H1 (cell line): ENCODE measurements around the gene PTPRG.

Experiments
- JUND ChIP-seq: IDR thresholded peaks from 2 replicates; pipeline ENCODE4 v1.6.1; 2011; ENCODE audit warnings: mild to moderate bottlenecking, improper control_type of control experiment, low read length
- NRF1 ChIP-seq: IDR thresholded peaks from 2 replicates; pipeline ENCODE4 v1.6.1; 2011; ENCODE audit warnings: mild to moderate bottlenecking, low read depth, low read length, improper control_type of control experiment
- POLR2A ChIP-seq, 2 experiments: IDR thresholded peaks; 1 replicate in 1 of 2; 2 replicates in 1 of 2; pipeline ENCODE4 v1.6.1; 2011; ENCODE audit warnings: low read depth in 2 of 2, low read length in 2 of 2, mild to moderate bottlenecking in 2 of 2; ENCODE audit errors: control extremely low read depth in 1 of 2
- POLR2AphosphoS5 ChIP-seq: IDR thresholded peaks from 2 replicates; pipeline ENCODE4 v1.6.1; 2011; ENCODE audit warnings: low read depth, low read length
- RFX5 ChIP-seq: IDR thresholded peaks from 2 replicates; pipeline ENCODE4 v1.6.1; 2011; ENCODE audit warnings: low read depth, low read length, improper control_type of control experiment, borderline replicate concordance
- RNF2 ChIP-seq: fragments of 200-900, 300-1000 bp; sonication (generic); IDR thresholded peaks from 2 replicates; pipeline ENCODE4 v1.7.1; 2016; ENCODE audit warnings: borderline replicate concordance, low read depth, mild to moderate bottlenecking, antibody characterized with exemption, low read length; ENCODE audit not compliant: poor library complexity, severe bottlenecking; ENCODE audit errors: missing control alignments
- TF ChIP-seq, protein P1 (sequence below): IDR thresholded peaks from 2 replicates; pipeline ENCODE4 v1.6.1; 2012; ENCODE audit warnings: low read length, inconsistent platforms
- TF ChIP-seq, protein P2 (sequence below): fragments of 300-600 bp; sonication (generic); IDR thresholded peaks from 2 replicates; pipeline ENCODE4 v1.7.1; 2012; ENCODE audit warnings: low read length, moderate library complexity, mild to moderate bottlenecking, inconsistent platforms; ENCODE audit not compliant: insufficient replicate concordance
- TF ChIP-seq, protein P3 (sequence below), 3 experiments: IDR thresholded peaks; 1 replicate in 2 of 3; 2 replicates in 1 of 3; pipeline versions ENCODE4 v1.5.1 to v1.6.1; 2011; ENCODE audit warnings: low read length in 3 of 3, mild to moderate bottlenecking in 3 of 3, inconsistent platforms in 2 of 3, low read depth in 1 of 3, moderate library complexity in 1 of 3; ENCODE audit not compliant: insufficient read depth in 1 of 3; ENCODE audit errors: control extremely low read depth in 1 of 3

DNA sequence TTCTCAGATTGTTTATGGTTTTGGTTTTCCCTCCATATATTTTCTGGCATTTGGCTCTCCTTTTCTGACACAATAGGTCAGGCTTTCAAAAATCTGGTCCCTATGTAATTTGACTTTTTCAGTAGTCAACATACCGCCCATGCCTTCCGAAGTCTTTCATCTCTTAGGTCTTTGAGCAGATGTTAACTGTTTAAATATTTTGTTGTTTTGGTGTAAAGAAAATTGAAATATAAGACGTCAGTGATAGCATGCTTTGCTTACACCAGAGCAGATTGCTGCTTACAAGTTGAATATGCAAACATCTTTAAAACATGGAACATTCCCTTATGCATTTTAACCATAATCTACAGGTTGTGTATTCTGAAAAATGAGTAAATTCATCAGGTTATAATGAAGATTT, 233.0 kb downstream of the PTPRG start:
- TF ChIP-seq RNF2 (no peak), RFX5 (no peak), POLR2A (IDR thresholded peaks at IDR 0.05; ENCODE audit: control extremely low read depth in 1 of 2, low read depth in 2 of 2, low read length in 2 of 2) (no peak), JUND (no peak), NRF1 (no peak), POLR2AphosphoS5 (no peak)
- TF ChIP-seq, protein P1, sequence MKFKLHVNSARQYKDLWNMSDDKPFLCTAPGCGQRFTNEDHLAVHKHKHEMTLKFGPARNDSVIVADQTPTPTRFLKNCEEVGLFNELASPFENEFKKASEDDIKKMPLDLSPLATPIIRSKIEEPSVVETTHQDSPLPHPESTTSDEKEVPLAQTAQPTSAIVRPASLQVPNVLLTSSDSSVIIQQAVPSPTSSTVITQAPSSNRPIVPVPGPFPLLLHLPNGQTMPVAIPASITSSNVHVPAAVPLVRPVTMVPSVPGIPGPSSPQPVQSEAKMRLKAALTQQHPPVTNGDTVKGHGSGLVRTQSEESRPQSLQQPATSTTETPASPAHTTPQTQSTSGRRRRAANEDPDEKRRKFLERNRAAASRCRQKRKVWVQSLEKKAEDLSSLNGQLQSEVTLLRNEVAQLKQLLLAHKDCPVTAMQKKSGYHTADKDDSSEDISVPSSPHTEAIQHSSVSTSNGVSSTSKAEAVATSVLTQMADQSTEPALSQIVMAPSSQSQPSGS = no peak
- TF ChIP-seq, protein P2, sequence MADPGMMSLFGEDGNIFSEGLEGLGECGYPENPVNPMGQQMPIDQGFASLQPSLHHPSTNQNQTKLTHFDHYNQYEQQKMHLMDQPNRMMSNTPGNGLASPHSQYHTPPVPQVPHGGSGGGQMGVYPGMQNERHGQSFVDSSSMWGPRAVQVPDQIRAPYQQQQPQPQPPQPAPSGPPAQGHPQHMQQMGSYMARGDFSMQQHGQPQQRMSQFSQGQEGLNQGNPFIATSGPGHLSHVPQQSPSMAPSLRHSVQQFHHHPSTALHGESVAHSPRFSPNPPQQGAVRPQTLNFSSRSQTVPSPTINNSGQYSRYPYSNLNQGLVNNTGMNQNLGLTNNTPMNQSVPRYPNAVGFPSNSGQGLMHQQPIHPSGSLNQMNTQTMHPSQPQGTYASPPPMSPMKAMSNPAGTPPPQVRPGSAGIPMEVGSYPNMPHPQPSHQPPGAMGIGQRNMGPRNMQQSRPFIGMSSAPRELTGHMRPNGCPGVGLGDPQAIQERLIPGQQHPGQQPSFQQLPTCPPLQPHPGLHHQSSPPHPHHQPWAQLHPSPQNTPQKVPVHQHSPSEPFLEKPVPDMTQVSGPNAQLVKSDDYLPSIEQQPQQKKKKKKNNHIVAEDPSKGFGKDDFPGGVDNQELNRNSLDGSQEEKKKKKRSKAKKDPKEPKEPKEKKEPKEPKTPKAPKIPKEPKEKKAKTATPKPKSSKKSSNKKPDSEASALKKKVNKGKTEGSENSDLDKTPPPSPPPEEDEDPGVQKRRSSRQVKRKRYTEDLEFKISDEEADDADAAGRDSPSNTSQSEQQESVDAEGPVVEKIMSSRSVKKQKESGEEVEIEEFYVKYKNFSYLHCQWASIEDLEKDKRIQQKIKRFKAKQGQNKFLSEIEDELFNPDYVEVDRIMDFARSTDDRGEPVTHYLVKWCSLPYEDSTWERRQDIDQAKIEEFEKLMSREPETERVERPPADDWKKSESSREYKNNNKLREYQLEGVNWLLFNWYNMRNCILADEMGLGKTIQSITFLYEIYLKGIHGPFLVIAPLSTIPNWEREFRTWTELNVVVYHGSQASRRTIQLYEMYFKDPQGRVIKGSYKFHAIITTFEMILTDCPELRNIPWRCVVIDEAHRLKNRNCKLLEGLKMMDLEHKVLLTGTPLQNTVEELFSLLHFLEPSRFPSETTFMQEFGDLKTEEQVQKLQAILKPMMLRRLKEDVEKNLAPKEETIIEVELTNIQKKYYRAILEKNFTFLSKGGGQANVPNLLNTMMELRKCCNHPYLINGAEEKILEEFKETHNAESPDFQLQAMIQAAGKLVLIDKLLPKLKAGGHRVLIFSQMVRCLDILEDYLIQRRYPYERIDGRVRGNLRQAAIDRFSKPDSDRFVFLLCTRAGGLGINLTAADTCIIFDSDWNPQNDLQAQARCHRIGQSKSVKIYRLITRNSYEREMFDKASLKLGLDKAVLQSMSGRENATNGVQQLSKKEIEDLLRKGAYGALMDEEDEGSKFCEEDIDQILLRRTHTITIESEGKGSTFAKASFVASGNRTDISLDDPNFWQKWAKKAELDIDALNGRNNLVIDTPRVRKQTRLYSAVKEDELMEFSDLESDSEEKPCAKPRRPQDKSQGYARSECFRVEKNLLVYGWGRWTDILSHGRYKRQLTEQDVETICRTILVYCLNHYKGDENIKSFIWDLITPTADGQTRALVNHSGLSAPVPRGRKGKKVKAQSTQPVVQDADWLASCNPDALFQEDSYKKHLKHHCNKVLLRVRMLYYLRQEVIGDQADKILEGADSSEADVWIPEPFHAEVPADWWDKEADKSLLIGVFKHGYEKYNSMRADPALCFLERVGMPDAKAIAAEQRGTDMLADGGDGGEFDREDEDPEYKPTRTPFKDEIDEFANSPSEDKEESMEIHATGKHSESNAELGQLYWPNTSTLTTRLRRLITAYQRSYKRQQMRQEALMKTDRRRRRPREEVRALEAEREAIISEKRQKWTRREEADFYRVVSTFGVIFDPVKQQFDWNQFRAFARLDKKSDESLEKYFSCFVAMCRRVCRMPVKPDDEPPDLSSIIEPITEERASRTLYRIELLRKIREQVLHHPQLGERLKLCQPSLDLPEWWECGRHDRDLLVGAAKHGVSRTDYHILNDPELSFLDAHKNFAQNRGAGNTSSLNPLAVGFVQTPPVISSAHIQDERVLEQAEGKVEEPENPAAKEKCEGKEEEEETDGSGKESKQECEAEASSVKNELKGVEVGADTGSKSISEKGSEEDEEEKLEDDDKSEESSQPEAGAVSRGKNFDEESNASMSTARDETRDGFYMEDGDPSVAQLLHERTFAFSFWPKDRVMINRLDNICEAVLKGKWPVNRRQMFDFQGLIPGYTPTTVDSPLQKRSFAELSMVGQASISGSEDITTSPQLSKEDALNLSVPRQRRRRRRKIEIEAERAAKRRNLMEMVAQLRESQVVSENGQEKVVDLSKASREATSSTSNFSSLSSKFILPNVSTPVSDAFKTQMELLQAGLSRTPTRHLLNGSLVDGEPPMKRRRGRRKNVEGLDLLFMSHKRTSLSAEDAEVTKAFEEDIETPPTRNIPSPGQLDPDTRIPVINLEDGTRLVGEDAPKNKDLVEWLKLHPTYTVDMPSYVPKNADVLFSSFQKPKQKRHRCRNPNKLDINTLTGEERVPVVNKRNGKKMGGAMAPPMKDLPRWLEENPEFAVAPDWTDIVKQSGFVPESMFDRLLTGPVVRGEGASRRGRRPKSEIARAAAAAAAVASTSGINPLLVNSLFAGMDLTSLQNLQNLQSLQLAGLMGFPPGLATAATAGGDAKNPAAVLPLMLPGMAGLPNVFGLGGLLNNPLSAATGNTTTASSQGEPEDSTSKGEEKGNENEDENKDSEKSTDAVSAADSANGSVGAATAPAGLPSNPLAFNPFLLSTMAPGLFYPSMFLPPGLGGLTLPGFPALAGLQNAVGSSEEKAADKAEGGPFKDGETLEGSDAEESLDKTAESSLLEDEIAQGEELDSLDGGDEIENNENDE = no peak
- TF ChIP-seq, protein P3, sequence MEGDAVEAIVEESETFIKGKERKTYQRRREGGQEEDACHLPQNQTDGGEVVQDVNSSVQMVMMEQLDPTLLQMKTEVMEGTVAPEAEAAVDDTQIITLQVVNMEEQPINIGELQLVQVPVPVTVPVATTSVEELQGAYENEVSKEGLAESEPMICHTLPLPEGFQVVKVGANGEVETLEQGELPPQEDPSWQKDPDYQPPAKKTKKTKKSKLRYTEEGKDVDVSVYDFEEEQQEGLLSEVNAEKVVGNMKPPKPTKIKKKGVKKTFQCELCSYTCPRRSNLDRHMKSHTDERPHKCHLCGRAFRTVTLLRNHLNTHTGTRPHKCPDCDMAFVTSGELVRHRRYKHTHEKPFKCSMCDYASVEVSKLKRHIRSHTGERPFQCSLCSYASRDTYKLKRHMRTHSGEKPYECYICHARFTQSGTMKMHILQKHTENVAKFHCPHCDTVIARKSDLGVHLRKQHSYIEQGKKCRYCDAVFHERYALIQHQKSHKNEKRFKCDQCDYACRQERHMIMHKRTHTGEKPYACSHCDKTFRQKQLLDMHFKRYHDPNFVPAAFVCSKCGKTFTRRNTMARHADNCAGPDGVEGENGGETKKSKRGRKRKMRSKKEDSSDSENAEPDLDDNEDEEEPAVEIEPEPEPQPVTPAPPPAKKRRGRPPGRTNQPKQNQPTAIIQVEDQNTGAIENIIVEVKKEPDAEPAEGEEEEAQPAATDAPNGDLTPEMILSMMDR (IDR thresholded peaks at IDR 0.05; ENCODE audit: control extremely low read depth in 1 of 3, insufficient read depth in 1 of 3, low read depth in 1 of 3, low read length in 3 of 3) = no peak
